GM12864 (cell line): ENCODE measurements around the gene DENND6B.
"Not testable (repeated sequence)": the region's sequence is repeated elsewhere in the genome, so short reads cannot be mapped to it uniquely, and the experiment has no call there.

Experiments
- DNase-seq: peaks from one replicate; pipeline ENCODE4 v3.0.0-alpha.2; 2011; ENCODE audit warnings: low read depth
- H3K4me3 ChIP-seq: 2 replicates; pipeline ENCODE4 v1.5.1; 2011; ENCODE audit warnings: mild to moderate bottlenecking, low read depth, low read length, control low read depth
- TF ChIP-seq, protein P1 (sequence below): IDR thresholded peaks from 2 replicates; pipeline ENCODE4 v1.5.1; 2011; ENCODE audit warnings: low read depth, mild to moderate bottlenecking, moderate library complexity, low read length, control low read depth, inconsistent platforms; ENCODE audit errors: missing control alignments

DENND6B gene

DNA sequence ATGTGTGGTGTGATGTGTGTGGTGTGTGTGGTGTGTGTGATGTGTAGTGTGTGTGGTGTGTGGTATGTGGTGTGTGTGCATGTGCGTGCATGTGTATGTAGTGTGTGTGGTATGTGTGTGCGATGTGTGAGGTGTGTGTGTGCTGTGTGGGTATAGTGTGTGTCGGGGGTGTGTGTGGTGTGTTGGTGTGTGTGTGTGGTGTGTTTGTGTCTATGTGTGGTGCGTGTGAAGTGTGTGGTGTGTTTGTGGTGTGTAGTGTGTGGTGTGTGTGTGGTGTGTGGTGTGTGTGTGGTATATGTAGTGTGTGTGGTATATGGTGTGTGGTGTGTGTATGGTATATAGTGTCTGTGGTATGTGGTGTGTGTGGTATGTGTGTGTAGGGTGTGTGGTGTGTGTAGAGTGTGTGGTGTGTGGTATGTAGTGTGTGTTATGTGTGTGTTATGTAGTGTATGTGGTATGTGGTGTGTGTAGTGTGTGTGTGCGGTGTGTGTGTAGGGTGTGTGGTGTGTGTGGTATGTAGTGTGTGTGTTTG lies 11.3 kb upstream of the DENND6B start:
- DNase-seq = no peak
- TF ChIP-seq, protein P1, sequence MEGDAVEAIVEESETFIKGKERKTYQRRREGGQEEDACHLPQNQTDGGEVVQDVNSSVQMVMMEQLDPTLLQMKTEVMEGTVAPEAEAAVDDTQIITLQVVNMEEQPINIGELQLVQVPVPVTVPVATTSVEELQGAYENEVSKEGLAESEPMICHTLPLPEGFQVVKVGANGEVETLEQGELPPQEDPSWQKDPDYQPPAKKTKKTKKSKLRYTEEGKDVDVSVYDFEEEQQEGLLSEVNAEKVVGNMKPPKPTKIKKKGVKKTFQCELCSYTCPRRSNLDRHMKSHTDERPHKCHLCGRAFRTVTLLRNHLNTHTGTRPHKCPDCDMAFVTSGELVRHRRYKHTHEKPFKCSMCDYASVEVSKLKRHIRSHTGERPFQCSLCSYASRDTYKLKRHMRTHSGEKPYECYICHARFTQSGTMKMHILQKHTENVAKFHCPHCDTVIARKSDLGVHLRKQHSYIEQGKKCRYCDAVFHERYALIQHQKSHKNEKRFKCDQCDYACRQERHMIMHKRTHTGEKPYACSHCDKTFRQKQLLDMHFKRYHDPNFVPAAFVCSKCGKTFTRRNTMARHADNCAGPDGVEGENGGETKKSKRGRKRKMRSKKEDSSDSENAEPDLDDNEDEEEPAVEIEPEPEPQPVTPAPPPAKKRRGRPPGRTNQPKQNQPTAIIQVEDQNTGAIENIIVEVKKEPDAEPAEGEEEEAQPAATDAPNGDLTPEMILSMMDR = no peak
- no peak overlapping the region for H3K4me3 ChIP-seq

DNA sequence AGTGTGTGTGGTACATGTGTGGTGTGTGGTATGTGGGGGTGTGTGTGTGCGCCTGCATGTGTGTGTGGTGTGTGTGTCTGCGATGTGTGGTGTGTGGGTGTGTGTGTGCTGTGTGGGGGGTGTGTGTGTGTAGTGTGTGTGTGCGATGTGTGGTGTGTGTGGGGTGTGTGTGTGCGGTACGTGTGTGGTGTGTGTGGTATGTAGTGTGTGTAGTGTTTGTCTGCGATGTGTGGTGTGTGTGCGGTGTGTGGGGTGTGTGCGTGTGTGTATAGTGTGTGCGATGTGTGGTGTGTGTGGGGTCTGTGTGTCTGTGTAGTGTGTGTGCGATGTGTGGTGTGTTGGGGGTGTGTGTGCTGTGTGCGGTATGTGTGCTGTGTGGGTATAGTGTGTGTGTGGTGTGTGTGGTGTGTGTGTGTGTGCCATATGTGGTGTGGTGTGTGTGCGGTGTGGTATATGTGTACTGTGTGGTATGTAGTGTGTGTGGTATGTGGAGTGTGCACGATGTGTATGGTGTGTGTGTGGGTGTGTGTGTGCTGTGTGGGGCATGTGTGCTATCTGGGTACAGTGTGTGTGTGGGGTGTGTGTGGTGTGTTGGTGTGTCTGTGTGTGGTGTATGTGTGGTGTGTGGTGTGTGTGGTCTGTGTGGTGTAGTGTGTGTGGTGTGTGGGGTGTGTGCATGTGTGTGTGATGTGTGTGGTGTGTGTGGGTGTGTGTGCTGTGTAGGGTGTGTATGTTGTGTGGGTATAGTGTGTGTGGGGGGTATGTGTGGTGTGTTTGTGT lies 10.6 kb upstream of the DENND6B start:
- H3K4me3 ChIP-seq = no peak overlapping the region
- no peak for DNase-seq
- TF ChIP-seq, protein P1 = no peak

DNA sequence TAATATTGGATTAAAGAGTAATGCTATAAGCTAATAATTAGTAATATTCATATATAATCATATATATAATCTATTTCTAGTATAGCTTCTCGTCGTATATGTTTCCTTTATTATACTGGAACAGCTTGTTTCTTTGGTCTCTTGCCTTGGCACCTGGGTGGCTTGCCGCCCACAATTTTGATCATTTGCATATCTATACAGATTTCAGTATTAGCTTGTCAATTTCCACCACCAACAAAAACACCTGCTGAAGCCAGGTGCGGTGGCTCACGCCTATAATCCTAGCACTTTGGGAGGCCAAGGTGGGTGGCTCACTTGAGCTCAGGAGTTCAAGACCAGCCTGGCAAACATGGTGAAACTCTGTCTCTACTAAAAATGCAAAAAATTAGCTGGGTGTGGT lies 7.6 kb upstream of the DENND6B start:
- DNase-seq, H3K4me3 ChIP-seq: not testable (repeated sequence)

DNA sequence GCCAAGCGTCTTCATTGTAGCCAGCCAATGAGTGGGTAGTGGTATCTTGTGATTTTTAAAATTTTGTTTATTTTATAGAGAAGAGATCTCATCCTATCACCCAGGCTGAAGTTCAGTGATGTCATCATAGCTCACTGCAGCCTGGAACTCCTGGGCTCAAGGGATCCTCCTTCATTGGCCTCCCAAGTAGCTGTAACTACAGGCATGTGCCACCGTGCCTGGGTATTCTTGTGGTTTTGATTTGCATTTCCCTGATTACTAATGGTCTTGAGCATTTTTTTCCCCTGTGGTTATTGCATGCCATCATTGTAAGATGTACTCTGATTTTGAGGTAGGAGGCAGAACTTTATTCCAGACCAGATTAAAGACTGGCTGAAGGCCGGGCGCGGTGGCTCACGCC lies 2.4 kb upstream of the DENND6B start:
- DNase-seq = no peak
- no peak overlapping the region for H3K4me3 ChIP-seq
- TF ChIP-seq, protein P1 = no peak

DNA sequence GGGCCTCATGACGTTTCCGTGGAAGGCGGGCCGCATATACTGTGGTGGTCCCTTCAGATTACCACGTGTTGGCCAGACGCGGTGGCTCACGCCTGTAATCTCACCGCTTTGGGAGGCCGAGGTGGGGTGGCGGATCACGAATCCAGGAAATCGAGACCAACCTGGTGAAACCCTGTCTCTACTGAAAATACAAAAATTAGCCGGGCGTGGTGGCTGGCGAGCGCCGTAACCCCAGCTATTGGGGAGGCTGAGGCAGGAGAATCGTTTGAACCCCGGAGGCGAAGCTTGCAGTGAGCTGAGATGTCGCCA lies 853 bp upstream of the DENND6B start:
- DNase-seq = no peak
- TF ChIP-seq, protein P1 = no peak
- peak overlapping the region; percentile 86 for H3K4me3 ChIP-seq

DNA sequence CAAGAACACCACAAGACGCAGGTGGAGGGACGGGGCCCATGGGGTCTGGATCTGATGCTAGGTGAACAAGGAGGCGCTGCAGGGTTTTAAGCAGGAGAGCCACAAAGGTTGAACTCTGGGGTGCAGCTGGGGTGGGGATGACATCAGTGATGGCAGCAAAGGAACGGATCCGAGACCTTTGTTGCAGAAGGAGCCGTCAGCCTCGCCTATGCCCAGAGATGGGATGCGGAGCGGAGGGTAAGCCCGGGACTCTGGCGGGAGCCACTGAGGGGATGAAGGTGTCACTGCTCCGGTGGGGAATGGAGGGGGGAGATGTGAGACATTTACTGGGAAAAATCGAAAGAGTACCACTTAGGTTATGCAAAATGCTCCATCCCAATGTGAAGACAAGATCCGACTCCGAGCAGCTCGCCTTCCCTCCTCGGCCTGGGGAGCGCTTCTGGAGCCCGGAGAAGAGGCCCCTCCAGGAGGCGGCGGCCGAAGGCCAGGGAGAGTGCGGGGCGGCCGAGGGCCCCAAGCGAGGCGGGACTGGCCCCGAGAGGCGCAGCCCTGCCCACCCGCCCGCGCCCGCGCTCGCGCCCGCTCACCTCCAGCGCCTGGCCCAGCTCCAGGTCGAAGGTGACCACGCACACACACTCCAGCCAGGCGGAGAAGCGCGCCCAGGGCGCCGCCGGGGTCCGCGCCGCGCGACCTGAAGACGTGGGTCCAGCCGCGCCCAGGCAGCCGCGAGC lies 422 bp downstream of the DENND6B start:
- H3K4me3 ChIP-seq = peak overlapping the region; percentile 86
- TF ChIP-seq, protein P1 = no peak
- no peak for DNase-seq

DNA sequence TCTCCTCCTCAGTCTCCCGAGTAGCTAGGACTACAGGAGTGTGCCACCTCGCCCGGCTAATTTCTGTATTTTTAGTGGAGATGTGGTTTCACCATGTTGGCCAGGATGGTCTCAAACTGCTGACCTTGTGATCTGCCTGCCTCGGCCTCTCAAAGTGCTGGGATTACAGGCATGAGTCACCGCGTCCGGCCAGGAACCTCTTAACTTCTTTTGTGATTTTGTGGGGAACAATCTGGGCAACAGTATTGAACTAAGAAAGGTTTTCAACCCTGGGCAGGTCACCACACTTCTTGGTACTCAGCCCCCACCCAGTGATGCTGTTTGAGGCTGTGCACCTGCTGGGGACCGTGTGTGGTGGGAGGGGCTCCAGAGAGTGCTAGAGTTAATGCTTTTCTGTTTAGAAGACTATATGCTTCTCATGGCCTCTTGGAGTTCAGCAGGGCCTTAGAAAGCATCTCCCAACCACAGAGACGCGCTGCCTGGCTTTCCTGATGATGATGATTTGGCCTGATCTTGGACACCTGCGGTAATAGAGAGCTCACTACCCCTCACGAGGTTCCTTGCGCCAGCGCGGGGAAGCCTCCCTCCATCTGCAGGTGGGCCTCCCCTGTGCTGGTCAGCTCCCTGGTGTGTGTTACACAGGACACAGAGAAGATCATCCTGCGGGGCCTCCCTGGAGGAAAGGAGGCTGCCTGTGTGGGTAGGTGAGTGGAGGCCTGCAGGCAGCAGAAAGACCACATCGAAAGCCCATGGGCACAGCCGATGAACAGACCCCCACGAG lies 1.2 kb downstream of the DENND6B start:
- TF ChIP-seq, protein P1 = no peak
- H3K4me3 ChIP-seq = no peak overlapping the region
- no peak for DNase-seq
